Measurements from ENCODE around the gene HCRTR1.

- TF ChIP-seq, protein P1, sequence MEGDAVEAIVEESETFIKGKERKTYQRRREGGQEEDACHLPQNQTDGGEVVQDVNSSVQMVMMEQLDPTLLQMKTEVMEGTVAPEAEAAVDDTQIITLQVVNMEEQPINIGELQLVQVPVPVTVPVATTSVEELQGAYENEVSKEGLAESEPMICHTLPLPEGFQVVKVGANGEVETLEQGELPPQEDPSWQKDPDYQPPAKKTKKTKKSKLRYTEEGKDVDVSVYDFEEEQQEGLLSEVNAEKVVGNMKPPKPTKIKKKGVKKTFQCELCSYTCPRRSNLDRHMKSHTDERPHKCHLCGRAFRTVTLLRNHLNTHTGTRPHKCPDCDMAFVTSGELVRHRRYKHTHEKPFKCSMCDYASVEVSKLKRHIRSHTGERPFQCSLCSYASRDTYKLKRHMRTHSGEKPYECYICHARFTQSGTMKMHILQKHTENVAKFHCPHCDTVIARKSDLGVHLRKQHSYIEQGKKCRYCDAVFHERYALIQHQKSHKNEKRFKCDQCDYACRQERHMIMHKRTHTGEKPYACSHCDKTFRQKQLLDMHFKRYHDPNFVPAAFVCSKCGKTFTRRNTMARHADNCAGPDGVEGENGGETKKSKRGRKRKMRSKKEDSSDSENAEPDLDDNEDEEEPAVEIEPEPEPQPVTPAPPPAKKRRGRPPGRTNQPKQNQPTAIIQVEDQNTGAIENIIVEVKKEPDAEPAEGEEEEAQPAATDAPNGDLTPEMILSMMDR (conservative IDR thresholded peaks at IDR 0.05 in 1 of 2, IDR thresholded peaks at IDR 0.05 in 1 of 2; ENCODE audit: low read depth in 1 of 2, low read length in 2 of 2) = no peak
- no peak for TF ChIP-seq EZH2 (IDR thresholded peaks at IDR 0.05; ENCODE audit: low read length, missing control alignments)
These were observed 58.3 kb downstream of the HCRTR1 start for GRCh38 chr1:31675756-31676155.

Data from fibroblast of lung (primary cell).